Fibroblast of lung (primary cell): ENCODE results near the gene GABBR2. TPM values are rescaled to one million over a fixed set of nuclear protein-coding genes. Genes with fewer than 3 reads are reported as not detected.
"Not testable (repeated sequence)": the region's sequence is repeated elsewhere in the genome, so short reads cannot be mapped to it uniquely, and the experiment has no call there.

ENCODE experiments used
- DNase-seq, 2 donors: peaks; one replicate each; pipeline versions ENCODE4 v3.0.0 to v3.0.0-alpha.2; 2010; ENCODE audit warnings: low read depth in 2 of 2
- H2AFZ ChIP-seq: 2 replicates; pipeline ENCODE4 v1.5.1; 2012; ENCODE audit warnings: low read length, control low read depth, inconsistent platforms
- H3K27ac ChIP-seq: 2 replicates; pipeline ENCODE4 v1.5.1; 2011; ENCODE audit warnings: low read length, control low read depth; ENCODE audit not compliant: insufficient read depth
- H3K27me3 ChIP-seq: 2 replicates; pipeline ENCODE4 v1.5.1; 2011; ENCODE audit warnings: mild to moderate bottlenecking, low read length; ENCODE audit not compliant: control insufficient read depth, insufficient read depth
- H3K36me3 ChIP-seq: 2 replicates; pipeline ENCODE4 v1.5.1; 2011; ENCODE audit warnings: low read length; ENCODE audit not compliant: control insufficient read depth, insufficient read depth
- H3K4me1 ChIP-seq: 2 replicates; pipeline ENCODE4 v1.5.1; 2011; ENCODE audit warnings: low read length; ENCODE audit not compliant: control insufficient read depth, insufficient read depth; ENCODE audit errors: extremely low read depth
- H3K4me2 ChIP-seq: 2 replicates; pipeline ENCODE4 v1.5.1; 2011; ENCODE audit warnings: low read length, control low read depth; ENCODE audit not compliant: insufficient read depth; ENCODE audit errors: extremely low read depth
- H3K4me3 ChIP-seq, 4 experiments: fragments of 200-600 bp in 1 of 4; sonication (generic) in 1 of 4; replicated peaks in 1 of 4; 2 replicates each; pipeline ENCODE4 v1.5.1; 2011 to 2016; ENCODE audit warnings: low read length in 4 of 4, low read depth in 3 of 4, mild to moderate bottlenecking in 3 of 4, control low read depth in 2 of 4, inconsistent platforms in 1 of 4, mixed read lengths in 1 of 4; ENCODE audit not compliant: insufficient read depth in 1 of 4; ENCODE audit errors: control extremely low read depth in 1 of 4
- H3K79me2 ChIP-seq: 2 replicates; pipeline ENCODE4 v1.5.1; 2012; ENCODE audit warnings: mild to moderate bottlenecking, low read length, inconsistent platforms; ENCODE audit not compliant: control insufficient read depth, insufficient read depth
- H3K9ac ChIP-seq: 2 replicates; pipeline ENCODE4 v1.5.1; 2011; ENCODE audit warnings: mild to moderate bottlenecking, low read length, control low read depth; ENCODE audit not compliant: insufficient read depth
- H3K9me3 ChIP-seq: 2 replicates; pipeline ENCODE4 v1.5.1; 2012; ENCODE audit warnings: low read depth, low read length; ENCODE audit not compliant: control insufficient read depth, insufficient read depth
- H4K20me1 ChIP-seq: 2 replicates; pipeline ENCODE4 v1.5.1; 2011; ENCODE audit warnings: low read length; ENCODE audit not compliant: control insufficient read depth, insufficient read depth; ENCODE audit errors: extremely low read depth
- CTCF ChIP-seq, 2 donors: IDR thresholded peaks in 1 of 2; conservative IDR thresholded peaks in 1 of 2; 1 replicate in 1 of 2; 2 replicates in 1 of 2; pipeline ENCODE4 v1.5.1; 2011 to 2012; ENCODE audit warnings: low read length in 2 of 2, control low read depth in 1 of 2, inconsistent platforms in 1 of 2, low read depth in 1 of 2, mild to moderate bottlenecking in 1 of 2
- EZH2 ChIP-seq: IDR thresholded peaks from 2 replicates; pipeline ENCODE4 v1.5.1; 2012; ENCODE audit warnings: low read length, control low read depth, mild to moderate bottlenecking; ENCODE audit errors: missing control alignments
- polyA plus RNA-seq, 2 donors: library from polyadenylated mRNA; depleted of rRNA in 1 of 2; stranded (reverse) in 1 of 2; unstranded in 1 of 2; fragments of >200 nt; gene quantifications; 2 replicates each; pipeline ENCODE4 v1.2.1, GENCODE V29; 2011 to 2012; ENCODE audit warnings: missing spikeins in 1 of 2
- total RNA-seq: library from RNA; depleted of rRNA; stranded (reverse); fragments of >200 nt; gene quantifications from 2 replicates; pipeline ENCODE4 v1.2.1, GENCODE V29; 2014

Gene GABBR2
- total and polyA plus RNA-seq, 2 donors (not counting 1 experiment from before 2014, with no cell fraction given): 0.32 to 0.33 TPM

- no peaks in the 10 kb centered on the region for H3K79me2 ChIP-seq
- H2AFZ ChIP-seq: no peak overlapping the region
- H4K20me1 ChIP-seq: no peaks in the 10 kb centered on the region
- DNase-seq: no peak
- no peak overlapping the region for H3K27ac ChIP-seq
- no peak overlapping the region for H3K4me2 ChIP-seq
- H3K9ac ChIP-seq: no peak overlapping the region
- H3K27me3 ChIP-seq: peaks cover 6% of the 10 kb centered on the region
- H3K4me3 ChIP-seq: no peak overlapping the region
- TF ChIP-seq EZH2 (no peak), CTCF (conservative IDR thresholded peaks at IDR 0.05 in 1 of 2, IDR thresholded peaks at IDR 0.05 in 1 of 2; ENCODE audit: low read depth in 1 of 2, low read length in 2 of 2) (no peak)
- no peaks in the 10 kb centered on the region for H3K36me3 ChIP-seq
- H3K9me3 ChIP-seq: no peaks in the 10 kb centered on the region
- H3K4me1 ChIP-seq: no peaks in the 10 kb centered on the region
These were observed 20.8 kb downstream of the GABBR2 start for GRCh38 chr9:98687911-98688310.

GRCh38 chr9:98686961-98687855, 21.5 kb downstream of the GABBR2 start:
- DNase-seq: no peak
- TF ChIP-seq EZH2: no peak
- Histone ChIP-seq H3K79me2 (no peaks in the 10 kb centered on the region), H3K27me3 (peaks cover 6% of the 10 kb centered on the region), H3K4me1 (no peaks in the 10 kb centered on the region), H3K27ac (no peak overlapping the region), H3K9me3 (no peaks in the 10 kb centered on the region), H3K4me3 (no peak overlapping the region), H3K4me2 (no peak overlapping the region), H4K20me1 (no peaks in the 10 kb centered on the region), H3K36me3 (no peaks in the 10 kb centered on the region), H2AFZ (no peak overlapping the region), H3K9ac (no peak overlapping the region)

GRCh38 chr9:98684816-98685215, 23.9 kb downstream of the GABBR2 start:
- H3K9me3 ChIP-seq, H4K20me1 ChIP-seq, H3K36me3 ChIP-seq, H3K4me1 ChIP-seq, H3K27me3 ChIP-seq, H3K4me2 ChIP-seq, H3K4me3 ChIP-seq, H2AFZ ChIP-seq, H3K27ac ChIP-seq, H3K79me2 ChIP-seq, DNase-seq, H3K9ac ChIP-seq: not testable (repeated sequence)

GRCh38 chr9:98678244-98678842, 30.4 kb downstream of the GABBR2 start:
- peak in 1 of 2 donors; percentile 15 for DNase-seq
- H3K27ac ChIP-seq: no peak overlapping the region

More at GRCh38 chr9:98678244-98678842, 30.4 kb downstream of the GABBR2 start:
- no peaks in the 10 kb centered on the region for H3K36me3 ChIP-seq
- H2AFZ ChIP-seq: no peak overlapping the region
- TF ChIP-seq EZH2 (no peak), CTCF (conservative IDR thresholded peaks at IDR 0.05 in 1 of 2, IDR thresholded peaks at IDR 0.05 in 1 of 2; ENCODE audit: low read depth in 1 of 2, low read length in 2 of 2) (peak; percentile 24 to 65)
- H3K4me2 ChIP-seq: no peak overlapping the region
- no peak overlapping the region for H3K9ac ChIP-seq
- no peaks in the 10 kb centered on the region for H4K20me1 ChIP-seq
- H3K79me2 ChIP-seq: no peaks in the 10 kb centered on the region
- peaks cover 3% of the 10 kb centered on the region for H3K27me3 ChIP-seq
- H3K4me1 ChIP-seq: no peaks in the 10 kb centered on the region
- no peaks in the 10 kb centered on the region for H3K9me3 ChIP-seq
- no peak overlapping the region for H3K4me3 ChIP-seq
